IPS-15b (cell line): ENCODE data around the gene GVQW3.
"Not testable (repeated sequence)": the region's sequence is repeated elsewhere in the genome, so short reads cannot be mapped to it uniquely, and the experiment has no call there.

ENCODE experiments used
- H3K27me3 ChIP-seq: one replicate; pipeline ENCODE4 v1.6.1; 2013; ENCODE audit warnings: low read length; ENCODE audit not compliant: control insufficient read depth, insufficient read depth
- H3K36me3 ChIP-seq: one replicate; pipeline ENCODE4 v1.6.1; 2013; ENCODE audit warnings: low read length; ENCODE audit not compliant: control insufficient read depth, insufficient read depth
- H3K4me1 ChIP-seq: one replicate; pipeline ENCODE4 v1.6.1; 2013; ENCODE audit warnings: mild to moderate bottlenecking, low read length; ENCODE audit not compliant: control insufficient read depth, insufficient read depth
- H3K4me3 ChIP-seq: one replicate; pipeline ENCODE4 v1.5.1; 2013; ENCODE audit warnings: low read depth, low read length
- H3K9ac ChIP-seq: one replicate; pipeline ENCODE4 v1.6.1; 2013; ENCODE audit warnings: low read depth, mild to moderate bottlenecking, low read length
- H3K9me3 ChIP-seq: one replicate; pipeline ENCODE4 v1.6.1; 2013; ENCODE audit warnings: mild to moderate bottlenecking, low read length; ENCODE audit not compliant: control insufficient read depth, insufficient read depth

Gene GVQW3

DNA sequence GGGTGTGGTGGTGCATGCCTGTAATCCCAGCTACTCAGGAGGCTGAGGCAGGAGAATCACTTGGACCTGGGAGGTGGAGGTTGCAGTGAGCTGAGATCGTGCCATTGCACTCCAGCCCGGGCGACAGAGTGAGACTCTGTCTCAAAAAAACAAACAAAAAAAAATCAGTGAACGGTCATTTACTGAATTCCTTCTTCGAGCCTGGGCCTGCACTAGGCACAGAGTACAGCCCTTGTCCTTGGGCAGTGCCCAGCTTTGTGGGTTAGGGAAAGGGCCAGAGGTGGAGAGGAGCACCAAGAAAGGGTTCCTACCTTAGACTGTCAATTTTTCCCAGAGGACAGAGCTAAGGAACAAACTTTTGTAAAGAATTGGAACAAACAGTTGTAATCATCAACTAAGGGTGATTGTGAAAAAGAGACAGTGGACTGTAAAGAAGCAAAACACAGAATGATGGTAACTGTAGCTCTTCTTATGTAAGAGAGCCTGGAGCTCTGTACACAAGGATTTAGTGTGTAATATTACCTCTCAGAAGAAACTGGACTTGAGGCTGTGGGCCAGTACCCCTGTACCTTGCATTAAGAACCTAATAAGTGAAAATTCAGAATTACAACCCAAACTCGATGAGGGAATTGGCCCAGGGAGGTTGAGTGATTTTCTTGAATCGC, 10.8 kb downstream of the GVQW3 start:
- no peaks in the 10 kb centered on the region for H3K27me3 ChIP-seq
- H3K4me1 ChIP-seq = no peaks in the 10 kb centered on the region
- H3K36me3 ChIP-seq = no peaks in the 10 kb centered on the region
- H3K4me3 ChIP-seq = no peak overlapping the region
- no peaks in the 10 kb centered on the region for H3K9me3 ChIP-seq
- H3K9ac ChIP-seq = no peak overlapping the region

DNA sequence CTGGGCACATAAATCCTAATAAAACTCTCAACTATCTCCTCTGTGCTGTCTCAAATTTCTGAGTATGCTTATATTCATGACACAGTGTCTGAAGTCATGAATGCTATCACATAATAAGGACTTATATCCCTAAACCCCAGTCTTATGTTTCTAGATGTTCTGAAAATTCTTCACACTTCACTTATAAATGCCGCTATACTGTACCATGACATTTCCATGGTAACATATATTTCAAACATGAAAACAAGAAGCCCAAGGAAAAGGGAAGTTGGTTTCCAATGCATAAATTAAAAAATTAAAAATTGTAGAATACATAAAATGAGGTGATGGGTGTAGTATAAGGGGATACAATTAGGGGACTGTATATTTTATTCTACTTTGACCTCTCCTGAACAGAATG, 11.7 kb downstream of the GVQW3 start:
- no peaks in the 10 kb centered on the region for H3K27me3 ChIP-seq
- H3K4me3 ChIP-seq = no peak overlapping the region
- H3K9ac ChIP-seq = no peak overlapping the region
- no peaks in the 10 kb centered on the region for H3K9me3 ChIP-seq
- H3K36me3 ChIP-seq = no peaks in the 10 kb centered on the region
- H3K4me1 ChIP-seq = no peaks in the 10 kb centered on the region

DNA sequence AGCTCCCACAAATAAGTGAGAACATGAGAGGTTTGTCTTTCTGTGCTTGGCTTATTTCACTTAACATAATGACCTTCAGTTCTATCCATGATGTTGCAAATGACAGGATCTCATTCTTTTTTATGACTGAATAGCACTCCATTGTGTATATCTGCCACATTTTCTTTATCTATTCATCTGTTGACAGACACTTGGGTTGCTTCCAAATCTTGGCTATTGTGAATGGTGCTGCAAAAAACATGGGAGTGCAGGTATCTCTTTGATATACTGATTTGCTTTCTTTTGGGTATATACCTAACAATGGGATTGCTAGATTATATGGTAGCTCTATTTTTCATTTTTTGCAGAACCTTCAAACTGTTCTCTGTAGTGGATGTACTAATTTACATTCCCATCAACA, 13.3 kb downstream of the GVQW3 start:
- H3K9ac ChIP-seq = no peak overlapping the region
- no peak overlapping the region for H3K4me3 ChIP-seq
- no peaks in the 10 kb centered on the region for H3K4me1 ChIP-seq
- no peaks in the 10 kb centered on the region for H3K9me3 ChIP-seq
- no peaks in the 10 kb centered on the region for H3K36me3 ChIP-seq
- no peaks in the 10 kb centered on the region for H3K27me3 ChIP-seq

DNA sequence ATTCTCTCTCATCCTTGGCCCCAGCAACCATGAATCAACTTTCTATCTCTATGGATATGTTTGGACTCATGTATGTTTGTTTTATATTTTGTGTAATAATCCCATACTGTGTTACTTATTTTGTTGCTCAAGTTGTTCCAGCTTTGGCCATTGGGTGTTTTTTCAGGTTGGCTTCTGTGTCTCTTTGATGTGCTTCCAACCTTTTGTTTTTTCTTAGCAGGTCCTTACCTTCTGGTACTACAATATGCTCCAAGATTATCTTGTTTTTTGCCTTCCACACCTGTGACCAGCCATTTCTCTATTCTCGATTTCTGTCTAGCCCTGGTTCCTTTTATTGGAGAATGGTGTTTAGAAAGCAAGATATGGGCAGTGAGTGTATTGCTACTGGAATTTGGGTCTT, 14.2 kb downstream of the GVQW3 start:
- Histone ChIP-seq H3K27me3 (no peaks in the 10 kb centered on the region), H3K9me3 (no peaks in the 10 kb centered on the region), H3K4me1 (no peaks in the 10 kb centered on the region), H3K4me3 (no peak overlapping the region), H3K9ac (no peak overlapping the region), H3K36me3 (no peaks in the 10 kb centered on the region)

DNA sequence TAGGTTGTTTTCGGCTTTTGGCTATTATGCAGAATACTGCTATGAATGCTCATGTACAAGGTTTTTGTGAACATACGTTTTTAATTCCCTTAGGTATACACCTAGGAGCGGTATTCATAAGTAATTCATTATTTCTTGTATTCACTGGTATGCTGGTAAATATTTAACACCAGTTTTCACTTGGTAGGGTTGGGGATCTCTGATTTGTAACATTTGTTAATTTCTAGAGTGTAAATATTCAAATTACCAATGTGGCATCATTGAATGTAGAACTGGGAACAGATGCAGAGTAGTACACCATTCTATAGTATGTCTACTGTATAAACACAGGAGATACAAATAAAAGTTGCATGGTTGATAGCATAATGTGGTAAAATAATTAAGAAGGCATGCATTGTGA, 16.3 kb downstream of the GVQW3 start:
- Histone ChIP-seq H3K27me3 (no peaks in the 10 kb centered on the region), H3K4me1 (no peaks in the 10 kb centered on the region), H3K9me3 (no peaks in the 10 kb centered on the region), H3K36me3 (no peaks in the 10 kb centered on the region), H3K4me3 (no peak overlapping the region), H3K9ac (no peak overlapping the region)

DNA sequence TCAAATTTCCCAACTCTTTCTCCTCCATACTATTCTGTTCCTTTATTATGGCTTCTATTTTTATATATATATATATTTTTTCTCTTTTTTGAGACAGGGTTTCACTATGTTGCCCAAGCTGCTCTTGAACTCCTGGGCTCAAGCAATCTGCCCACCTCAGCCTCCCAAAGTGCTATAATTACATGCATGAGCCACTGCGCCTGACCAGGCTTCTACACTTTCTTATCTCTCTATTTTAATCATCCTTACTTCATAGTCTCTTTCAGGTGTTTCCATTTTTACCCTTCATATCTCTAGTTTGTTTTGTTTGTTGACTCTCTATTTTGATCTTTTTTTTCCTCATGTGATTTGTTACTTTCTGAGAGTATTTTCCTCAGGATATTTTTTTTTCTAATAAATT, 19.8 kb downstream of the GVQW3 start:
- no peak overlapping the region for H3K4me3 ChIP-seq
- no peaks in the 10 kb centered on the region for H3K27me3 ChIP-seq
- H3K36me3 ChIP-seq = no peaks in the 10 kb centered on the region
- no peaks in the 10 kb centered on the region for H3K9me3 ChIP-seq
- no peaks in the 10 kb centered on the region for H3K4me1 ChIP-seq
- no peak overlapping the region for H3K9ac ChIP-seq

DNA sequence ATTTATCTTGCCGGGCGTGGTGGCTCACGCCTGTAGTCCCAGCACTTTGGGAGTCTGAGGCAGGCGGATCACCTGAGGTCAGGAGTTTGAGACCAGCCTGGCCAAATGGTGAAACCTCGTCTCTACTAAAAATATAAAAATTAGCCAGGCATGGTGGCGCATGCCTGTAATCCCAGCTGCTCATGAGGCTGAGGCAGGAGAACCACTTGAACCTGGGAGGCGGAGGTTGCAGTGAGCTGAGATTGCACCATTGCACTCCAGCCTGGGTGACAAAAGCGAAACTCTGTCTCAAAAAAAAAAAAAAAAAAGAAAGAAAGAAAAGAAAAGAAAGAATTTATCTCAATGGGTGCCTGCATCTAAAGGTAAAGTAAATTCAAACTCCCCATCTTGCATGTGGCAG, 20.4 kb downstream of the GVQW3 start:
- not testable (repeated sequence) for H3K4me1 ChIP-seq, H3K4me3 ChIP-seq, H3K9me3 ChIP-seq, H3K27me3 ChIP-seq, H3K9ac ChIP-seq, H3K36me3 ChIP-seq

DNA sequence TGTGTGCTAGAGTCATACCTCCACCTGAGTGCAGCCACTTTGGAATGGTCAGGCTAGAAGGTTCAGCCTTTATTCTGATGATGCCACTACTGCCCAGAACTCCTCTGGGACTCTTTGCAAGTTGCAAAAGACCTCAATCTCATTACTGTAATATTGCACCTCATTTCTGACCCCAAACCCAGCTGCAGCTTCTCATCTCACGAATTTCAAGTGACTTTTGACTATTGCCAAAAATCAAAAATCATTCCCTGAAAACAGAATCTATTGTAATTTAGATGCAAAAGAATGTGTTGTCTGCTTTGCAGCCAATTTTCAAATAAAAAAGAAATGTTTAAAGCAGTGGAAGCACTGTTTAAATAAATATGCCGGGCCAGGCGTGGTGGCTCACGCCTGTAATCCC, 25.2 kb downstream of the GVQW3 start:
- H3K9ac ChIP-seq = no peak overlapping the region
- no peaks in the 10 kb centered on the region for H3K27me3 ChIP-seq
- H3K4me3 ChIP-seq = no peak overlapping the region
- H3K36me3 ChIP-seq = no peaks in the 10 kb centered on the region
- no peaks in the 10 kb centered on the region for H3K4me1 ChIP-seq
- H3K9me3 ChIP-seq = no peaks in the 10 kb centered on the region

DNA sequence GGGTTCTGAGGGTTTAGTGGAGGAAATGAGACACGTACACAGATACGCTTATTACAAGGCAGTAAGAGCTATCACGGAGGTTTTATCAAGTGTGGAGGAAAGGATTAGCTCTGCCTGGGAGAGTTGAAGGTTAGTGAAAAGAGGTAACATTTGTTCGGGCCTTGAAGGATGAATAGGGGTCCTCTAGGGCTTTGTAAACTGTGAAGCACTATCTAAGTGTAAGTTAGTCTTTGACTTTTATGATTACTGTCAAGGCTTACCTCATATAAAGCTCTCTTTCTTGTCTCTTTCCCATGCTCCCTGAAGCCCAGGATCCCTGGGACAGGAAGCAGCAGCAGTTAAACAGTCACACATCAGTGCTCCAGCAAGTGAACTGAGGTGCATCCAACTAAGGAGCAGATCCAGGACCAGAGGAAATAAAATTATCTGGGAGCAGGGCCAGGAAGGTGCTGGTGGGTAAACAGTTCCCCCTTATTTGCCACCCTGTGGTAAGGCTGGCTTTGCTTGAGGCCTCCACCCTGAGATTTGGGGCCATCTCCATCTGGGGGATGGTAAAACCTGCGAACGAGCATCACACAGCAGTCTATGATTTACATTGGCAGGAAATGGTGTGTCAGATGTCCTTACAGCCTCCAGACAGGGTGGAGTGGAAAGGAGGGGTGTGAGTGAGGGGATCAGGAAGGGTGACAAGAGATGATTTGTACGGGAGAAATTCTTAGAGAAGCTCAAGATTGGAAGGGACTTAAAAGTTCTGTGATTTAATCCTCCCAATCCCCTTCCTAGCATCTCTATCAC, 27.2 kb downstream of the GVQW3 start:
- Histone ChIP-seq H3K9me3 (no peaks in the 10 kb centered on the region), H3K36me3 (no peaks in the 10 kb centered on the region), H3K9ac (no peak overlapping the region), H3K27me3 (no peaks in the 10 kb centered on the region), H3K4me1 (no peaks in the 10 kb centered on the region), H3K4me3 (no peak overlapping the region)

DNA sequence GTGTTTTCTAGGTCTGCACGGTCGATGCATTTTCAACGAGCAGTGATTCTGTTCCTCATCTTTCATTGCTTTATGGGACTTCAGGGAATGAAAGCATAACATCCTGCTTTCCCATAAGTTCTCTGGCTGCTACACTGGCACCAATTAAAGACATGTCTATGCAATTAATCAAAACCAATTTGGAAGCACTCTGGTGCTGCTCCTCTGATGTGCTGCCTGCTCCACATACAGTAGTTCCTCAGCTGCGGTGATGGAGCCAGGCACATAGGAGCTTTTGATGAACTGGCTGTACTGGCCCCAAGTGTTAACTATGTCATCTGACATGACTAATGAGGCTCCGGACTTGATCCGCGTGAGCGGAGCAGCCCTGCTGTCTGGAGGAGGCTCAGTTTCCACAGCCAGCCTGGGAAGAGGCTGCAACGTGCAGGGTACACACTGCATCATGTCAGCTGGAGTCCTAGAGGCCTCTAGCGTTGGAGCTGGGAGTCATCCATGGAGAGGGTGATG, 29.8 kb downstream of the GVQW3 start:
- H3K4me3 ChIP-seq = no peak overlapping the region
- H3K4me1 ChIP-seq = no peaks in the 10 kb centered on the region
- no peaks in the 10 kb centered on the region for H3K27me3 ChIP-seq
- H3K9me3 ChIP-seq = no peaks in the 10 kb centered on the region
- H3K36me3 ChIP-seq = no peaks in the 10 kb centered on the region
- no peak overlapping the region for H3K9ac ChIP-seq

DNA sequence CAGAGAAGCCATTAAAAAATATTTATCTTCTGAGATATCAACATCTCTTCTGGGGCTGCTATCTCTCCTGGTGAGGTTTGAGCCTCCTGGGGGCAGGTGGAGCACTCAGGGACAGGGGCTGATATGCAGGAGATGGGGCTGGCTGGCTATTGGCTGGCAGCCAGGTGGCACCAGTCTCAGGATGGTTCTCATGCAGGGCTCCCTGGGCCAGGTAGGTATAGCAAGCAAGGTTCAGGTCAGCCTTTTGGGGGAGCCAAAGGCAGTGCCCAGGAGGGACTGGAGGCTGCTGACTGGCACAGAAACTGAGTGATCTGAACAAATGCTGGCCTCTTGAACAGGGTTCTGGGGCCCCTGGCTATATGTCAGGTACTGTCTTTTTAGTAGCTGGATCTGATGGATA, 34.0 kb downstream of the GVQW3 start:
- Histone ChIP-seq H3K36me3 (no peaks in the 10 kb centered on the region), H3K4me1 (no peaks in the 10 kb centered on the region), H3K9me3 (no peaks in the 10 kb centered on the region), H3K27me3 (no peaks in the 10 kb centered on the region), H3K9ac (no peak overlapping the region), H3K4me3 (no peak overlapping the region)

DNA sequence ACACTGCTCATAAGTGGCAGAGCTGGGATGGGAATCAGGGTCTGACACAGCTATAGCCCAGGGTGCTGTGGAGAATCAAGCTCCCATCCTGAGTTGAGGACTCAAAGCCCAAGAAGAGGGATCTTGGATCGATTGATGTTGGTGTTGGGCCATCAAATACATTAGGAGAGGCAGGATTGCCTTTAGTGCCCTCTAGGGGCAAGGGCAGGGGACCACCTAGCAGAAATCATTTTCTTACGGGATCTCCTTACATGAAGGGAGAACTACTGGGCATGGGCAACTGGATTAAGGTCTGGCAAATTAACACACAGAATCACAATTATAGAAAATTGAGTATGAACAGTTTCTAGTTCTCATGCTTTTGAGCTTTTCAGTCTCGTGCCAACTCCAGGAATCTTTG, 38.8 kb downstream of the GVQW3 start:
- Histone ChIP-seq H3K4me1 (no peaks in the 10 kb centered on the region), H3K9me3 (no peaks in the 10 kb centered on the region), H3K27me3 (no peaks in the 10 kb centered on the region), H3K4me3 (no peak overlapping the region), H3K36me3 (no peaks in the 10 kb centered on the region), H3K9ac (no peak overlapping the region)
